OCI-LY1 (cell line): ENCODE data around the gene FOXK1.
"Not testable (repeated sequence)": the region's sequence is repeated elsewhere in the genome, so short reads cannot be mapped to it uniquely, and the experiment has no call there.

Source experiments
- H2AFZ ChIP-seq: fragments of 200-600 bp; sonication (generic), shearing (Covaris generic); 2 replicates; pipeline ENCODE4 v1.6.0; 2014; ENCODE audit warnings: antibody characterized with exemption, mild to moderate bottlenecking, low read length
- H3F3A ChIP-seq: fragments of 200-600 bp; sonication (generic), shearing (Covaris generic); 2 replicates; pipeline ENCODE4 v1.6.0; 2014; ENCODE audit warnings: mild to moderate bottlenecking, antibody characterized with exemption, low read length, moderate library complexity; ENCODE audit not compliant: insufficient read depth
- H3K27ac ChIP-seq: fragments of 200-600 bp; sonication (generic); 2 replicates; pipeline ENCODE4 v1.5.1; 2014; ENCODE audit warnings: low read length, mixed run types, mild to moderate bottlenecking, low read depth; ENCODE audit not compliant: poor library complexity, severe bottlenecking
- H3K27me3 ChIP-seq: fragments of 200-600 bp; sonication (generic); 2 replicates; pipeline ENCODE4 v1.6.0; 2014; ENCODE audit warnings: antibody characterized with exemption, mild to moderate bottlenecking, low read length, moderate library complexity; ENCODE audit not compliant: insufficient read depth
- H3K36me3 ChIP-seq: fragments of 200-600 bp; sonication (generic); 2 replicates; pipeline ENCODE4 v1.6.1; 2014; ENCODE audit warnings: mild to moderate bottlenecking, antibody characterized with exemption, low read length, moderate library complexity, mixed read lengths; ENCODE audit not compliant: insufficient read depth
- H3K4me1 ChIP-seq: fragments of 200-600 bp; sonication (generic); 2 replicates; pipeline ENCODE4 v1.5.1; 2014; ENCODE audit warnings: mild to moderate bottlenecking, low read length, moderate library complexity; ENCODE audit not compliant: insufficient read depth, severe bottlenecking
- H3K4me2 ChIP-seq: fragments of 200-600 bp; sonication (generic), shearing (Covaris generic); 2 replicates; pipeline ENCODE4 v1.6.1; 2014; ENCODE audit warnings: low read length
- H3K4me3 ChIP-seq: fragments of 200-600 bp; sonication (generic); 2 replicates; pipeline ENCODE4 v1.5.1; 2014; ENCODE audit warnings: low read length, low read depth, mild to moderate bottlenecking, mixed read lengths; ENCODE audit not compliant: poor library complexity, severe bottlenecking
- H3K79me2 ChIP-seq: fragments of 200-600 bp; shearing (Covaris generic); 2 replicates; pipeline ENCODE4 v1.6.1; 2016; ENCODE audit warnings: mixed run types, low read length, mixed read lengths; ENCODE audit not compliant: insufficient read depth
- H3K9ac ChIP-seq: fragments of 200-600 bp; sonication (generic), shearing (Covaris generic); 2 replicates; pipeline ENCODE4 v1.6.1; 2014; ENCODE audit warnings: mild to moderate bottlenecking, low read length, mixed read lengths
- H3K9me2 ChIP-seq: fragments of 200-600 bp; sonication (generic), shearing (Covaris generic); 2 replicates; pipeline ENCODE4 v1.6.1; 2014; ENCODE audit warnings: low read depth, mild to moderate bottlenecking, low read length, mixed read lengths
- H3K9me3 ChIP-seq: fragments of 200-600 bp; shearing (Covaris generic); 2 replicates; pipeline ENCODE4 v1.6.1; 2014; ENCODE audit warnings: low read length, mixed read lengths
- H4K20me1 ChIP-seq: fragments of 200-600 bp; sonication (generic), shearing (Covaris generic); 2 replicates; pipeline ENCODE4 v1.6.0; 2016; ENCODE audit warnings: mild to moderate bottlenecking, low read length; ENCODE audit not compliant: insufficient read depth
- CTCF ChIP-seq: fragments of 200-600 bp; sonication (generic), shearing (Covaris generic); IDR thresholded peaks from 2 replicates; pipeline ENCODE4 v1.5.1; 2017; ENCODE audit warnings: mild to moderate bottlenecking, antibody characterized with exemption, low read length, moderate library complexity, mixed read lengths
- EZH2 ChIP-seq: fragments of 200-600 bp; sonication (generic), shearing (Covaris generic); IDR thresholded peaks from 2 replicates; pipeline ENCODE4 v1.8.0; 2017; ENCODE audit warnings: borderline replicate concordance, mixed run types, mild to moderate bottlenecking, antibody characterized with exemption, low read length, moderate library complexity, mixed read lengths

The FOXK1 gene

GRCh38 chr7:4642468-4643203 is 39.5 kb upstream of the FOXK1 start:
- H3K27ac ChIP-seq = peak overlapping the region; percentile 72
- 0 out of 2 replicates have a peak, but pooled peaks cover 4% of the 10 kb centered on the region for H3K27me3 ChIP-seq
- no peaks in the 10 kb centered on the region for H4K20me1 ChIP-seq
- H3K4me3 ChIP-seq = peak overlapping the region; percentile 92
- peak overlapping the region; percentile 91 for H2AFZ ChIP-seq
- TF ChIP-seq EZH2 (no peak), CTCF (no peak)
- no peaks in the 10 kb centered on the region for H3K9me2 ChIP-seq
- no peaks in the 10 kb centered on the region for H3K79me2 ChIP-seq
- H3K9ac ChIP-seq = peak overlapping the region; percentile 94
- peaks cover 10% of the 10 kb centered on the region for H3K4me1 ChIP-seq
- no peaks in the 10 kb centered on the region for H3K36me3 ChIP-seq
- no peaks in the 10 kb centered on the region for H3F3A ChIP-seq
- H3K9me3 ChIP-seq = no peaks in the 10 kb centered on the region
- peak overlapping the region; percentile 100 for H3K4me2 ChIP-seq

GRCh38 chr7:4643204-4643471 is 39.0 kb upstream of the FOXK1 start:
- H3K4me3 ChIP-seq, H3K9ac ChIP-seq, H3K9me2 ChIP-seq, H3K27me3 ChIP-seq, H3K79me2 ChIP-seq, H3K27ac ChIP-seq, H3F3A ChIP-seq, H3K36me3 ChIP-seq, H3K4me2 ChIP-seq, H4K20me1 ChIP-seq, H2AFZ ChIP-seq, H3K9me3 ChIP-seq, H3K4me1 ChIP-seq: not testable (repeated sequence)

- Histone ChIP-seq H3K27me3 (0 out of 2 replicates have a peak, but pooled peaks cover 4% of the 10 kb centered on the region), H3K4me2 (no peak overlapping the region), H3K9me2 (no peaks in the 10 kb centered on the region), H3K4me1 (peaks cover 10% of the 10 kb centered on the region), H3K9ac (no peak overlapping the region), H3K79me2 (no peaks in the 10 kb centered on the region), H3K27ac (no peak overlapping the region), H3K9me3 (no peaks in the 10 kb centered on the region), H3K4me3 (no peak overlapping the region), H2AFZ (no peak overlapping the region), H3F3A (no peaks in the 10 kb centered on the region), H4K20me1 (no peaks in the 10 kb centered on the region), H3K36me3 (no peaks in the 10 kb centered on the region)
- TF ChIP-seq CTCF (no peak), EZH2 (no peak)
These were observed 36.8 kb upstream of the FOXK1 start for GRCh38 chr7:4645246-4645645.

GRCh38 chr7:4648111-4648510 is 34.0 kb upstream of the FOXK1 start:
- H3K4me2 ChIP-seq = no peak overlapping the region
- no peaks in the 10 kb centered on the region for H4K20me1 ChIP-seq
- H3K4me3 ChIP-seq = no peak overlapping the region
- 0 out of 2 replicates have a peak, but pooled peaks cover 4% of the 10 kb centered on the region for H3K27me3 ChIP-seq
- H2AFZ ChIP-seq = no peak overlapping the region
- H3K27ac ChIP-seq = no peak overlapping the region
- no peak for TF ChIP-seq CTCF
- TF ChIP-seq EZH2 = no peak
- no peak overlapping the region for H3K9ac ChIP-seq
- no peaks in the 10 kb centered on the region for H3K4me1 ChIP-seq
- no peaks in the 10 kb centered on the region for H3K79me2 ChIP-seq
- H3K9me2 ChIP-seq = no peaks in the 10 kb centered on the region
- H3F3A ChIP-seq = no peaks in the 10 kb centered on the region
- no peaks in the 10 kb centered on the region for H3K9me3 ChIP-seq
- H3K36me3 ChIP-seq = no peaks in the 10 kb centered on the region
